ENCODE data around the gene METTL24.

The METTL24 gene

DNA sequence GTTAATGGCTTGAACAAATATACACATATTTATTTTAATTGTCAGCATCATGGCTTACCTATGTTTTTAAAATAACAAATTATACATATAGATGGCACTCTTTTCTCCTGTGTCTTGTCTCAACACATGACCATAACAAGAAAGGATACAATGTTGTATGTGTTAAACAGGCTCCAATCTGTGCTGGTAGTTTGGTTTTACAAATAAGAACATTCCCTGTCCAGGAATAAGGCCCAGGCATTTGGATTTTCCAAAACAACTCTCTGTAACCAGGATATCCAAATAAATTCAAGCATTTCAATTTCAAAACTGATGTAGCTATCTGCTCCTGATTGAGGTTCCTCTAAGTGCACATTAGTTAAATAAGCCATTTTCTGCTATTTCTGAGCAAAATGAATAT, 17.1 kb downstream of the METTL24 start:
- DNase-seq (ENCODE audit: low read depth in 1 of 2, low spot score in 1 of 2): no peak
- no peak for TF ChIP-seq JUND (IDR thresholded peaks at IDR 0.05; ENCODE audit: low read depth)
- in situ Hi-C loops (cut with HindIII; ENCODE audit: low pct_unique_long_range_greater_than_20kb, low sequenced_read_pairs): no loop called here

DNA sequence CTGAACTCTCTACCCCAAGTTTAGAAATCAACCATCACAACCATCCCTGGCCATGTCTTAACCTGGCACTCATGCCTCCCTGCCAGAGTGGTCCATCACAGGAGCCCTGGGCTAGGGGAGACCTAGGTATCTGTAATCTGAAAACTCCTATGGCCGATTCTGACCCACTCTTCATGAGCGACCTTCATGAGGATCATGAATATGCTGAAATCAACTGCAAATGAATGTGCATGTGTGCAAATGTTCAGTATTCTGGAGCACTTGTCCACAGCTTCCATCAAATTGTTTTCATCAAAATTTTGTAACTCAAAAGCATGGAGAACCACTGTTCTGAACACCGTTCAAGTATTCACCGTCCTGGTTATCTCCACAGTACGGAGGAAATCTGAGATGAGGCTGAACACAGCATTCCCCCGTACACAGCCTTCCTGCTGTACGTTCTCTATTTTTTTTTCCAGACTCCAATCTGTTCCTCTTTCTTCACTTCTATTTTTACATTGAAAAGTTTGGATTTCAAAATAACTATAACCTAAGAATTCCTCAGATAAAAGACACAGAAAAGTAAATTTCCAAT, 17.7 kb downstream of the METTL24 start:
- no peak for DNase-seq (ENCODE audit: low read depth in 1 of 2, low spot score in 1 of 2)
- no peak for TF ChIP-seq JUND (IDR thresholded peaks at IDR 0.05; ENCODE audit: low read depth)
- in situ Hi-C loops (cut with HindIII; ENCODE audit: low pct_unique_long_range_greater_than_20kb, low sequenced_read_pairs): no loop called here

DNA sequence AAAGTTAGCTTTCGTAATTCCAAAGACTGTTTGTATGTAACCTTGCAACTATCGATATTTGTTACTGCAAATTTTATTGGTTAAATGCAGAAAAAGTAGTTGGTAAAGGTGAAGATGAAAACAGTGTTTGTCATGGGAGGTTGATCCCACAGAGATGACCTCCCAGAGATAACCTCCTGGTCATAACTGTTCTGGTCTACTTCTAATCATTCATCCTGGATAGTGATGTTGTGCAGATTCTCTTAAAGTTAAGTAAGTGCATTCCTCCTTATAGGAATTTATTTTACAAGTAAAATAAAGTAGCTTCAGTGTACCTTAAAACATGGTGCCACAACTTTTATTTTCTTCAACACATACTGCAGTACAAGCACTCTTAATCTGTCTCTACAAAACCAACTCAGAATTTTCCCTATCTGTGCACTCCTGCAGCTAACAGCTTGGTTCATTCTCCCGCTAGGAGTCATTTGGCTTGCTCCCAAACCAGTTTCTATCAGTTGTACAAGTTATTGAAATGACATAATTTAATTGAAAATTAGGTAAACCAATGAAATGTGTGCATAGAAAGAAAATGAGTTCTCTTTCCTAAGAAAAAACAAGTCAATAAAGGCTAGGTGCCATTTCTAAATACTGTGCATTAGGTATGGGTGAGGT, 19.2 kb downstream of the METTL24 start:
- DNase-seq (ENCODE audit: low read depth in 1 of 2, low spot score in 1 of 2): no peak
- in situ Hi-C loops (cut with HindIII; ENCODE audit: low pct_unique_long_range_greater_than_20kb, low sequenced_read_pairs): no loop called here
- no peak for TF ChIP-seq JUND (IDR thresholded peaks at IDR 0.05; ENCODE audit: low read depth)

DNA sequence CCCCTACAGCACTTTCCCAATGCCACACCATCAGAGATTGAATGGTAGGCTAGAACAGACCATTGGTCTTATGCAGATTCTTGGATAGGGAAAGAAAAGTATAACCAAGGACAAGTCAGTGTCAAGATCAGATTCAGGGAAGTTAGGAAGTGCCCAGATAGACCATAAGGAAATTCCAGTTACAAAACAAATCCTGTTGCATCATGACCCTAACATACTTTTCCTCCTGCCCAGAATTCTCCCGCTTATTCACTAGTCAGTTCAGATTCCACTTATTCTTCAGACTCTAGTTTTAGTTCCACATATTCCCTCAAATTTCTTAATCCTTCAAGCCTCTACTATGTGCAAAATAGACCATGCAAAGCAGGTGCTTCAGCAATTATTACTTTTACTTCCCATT, 20.7 kb downstream of the METTL24 start:
- in situ Hi-C loops (cut with HindIII; ENCODE audit: low pct_unique_long_range_greater_than_20kb, low sequenced_read_pairs): no loop called here
- no peak for DNase-seq (ENCODE audit: low read depth in 1 of 2, low spot score in 1 of 2)
- no peak for TF ChIP-seq JUND (IDR thresholded peaks at IDR 0.05; ENCODE audit: low read depth)

DNA sequence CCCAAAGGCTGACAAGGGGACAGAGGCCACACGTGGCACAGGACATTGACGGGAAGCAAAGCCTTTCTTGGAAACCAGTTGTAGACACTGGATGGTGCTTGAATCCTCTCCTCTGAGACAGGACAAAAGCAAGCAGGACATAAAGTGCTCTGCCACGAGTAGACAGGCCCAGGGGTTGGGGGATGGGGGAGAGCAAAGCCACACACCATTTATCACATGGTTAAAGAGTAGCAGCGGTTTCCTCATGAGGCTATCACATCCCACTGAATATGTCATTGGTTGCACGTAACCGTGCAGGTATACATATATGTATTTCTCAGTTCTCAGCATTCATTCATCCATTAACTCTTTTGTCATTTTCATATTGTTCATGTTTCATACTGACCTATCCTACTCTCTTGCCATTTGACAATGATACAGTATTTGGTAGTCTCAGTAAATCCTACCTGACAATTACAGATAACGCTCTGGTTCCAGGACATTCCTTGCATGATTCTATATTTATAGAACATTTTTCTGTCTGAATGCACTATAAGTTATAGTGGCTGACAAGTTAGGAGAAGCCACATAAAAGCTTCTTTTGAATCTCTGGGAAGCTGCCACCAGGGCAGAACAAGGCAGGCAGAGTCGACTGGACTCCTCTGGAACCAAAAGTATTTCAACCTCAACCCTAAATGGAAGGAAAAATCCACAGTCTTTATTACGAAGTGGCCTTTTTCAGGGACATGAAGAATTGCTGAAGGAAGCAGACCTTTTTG, 23.5 kb downstream of the METTL24 start:
- in situ Hi-C loops (cut with HindIII; ENCODE audit: low pct_unique_long_range_greater_than_20kb, low sequenced_read_pairs): no loop called here
- TF ChIP-seq JUND (IDR thresholded peaks at IDR 0.05; ENCODE audit: low read depth): no peak
- DNase-seq (ENCODE audit: low read depth in 1 of 2, low spot score in 1 of 2): no peak

DNA sequence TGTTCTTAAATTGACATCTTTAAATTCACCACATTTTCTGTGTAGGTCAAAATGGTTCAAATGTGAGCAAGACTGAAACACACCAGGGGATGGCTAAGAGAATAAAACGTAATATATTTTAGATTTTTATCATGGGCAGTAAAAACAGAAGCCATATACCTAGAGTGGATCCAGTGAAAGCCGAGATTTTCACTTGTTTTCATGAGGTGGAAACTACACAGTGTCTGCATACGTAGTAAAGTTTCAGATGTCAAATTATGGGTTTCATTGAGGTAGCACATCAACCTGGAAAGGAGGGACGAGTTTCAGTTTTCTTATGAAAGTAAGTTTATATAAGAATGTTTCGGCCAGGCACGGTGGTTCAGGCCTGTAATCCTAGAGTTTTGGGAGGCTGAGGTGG, 25.9 kb downstream of the METTL24 start:
- DNase-seq (ENCODE audit: low read depth in 1 of 2, low spot score in 1 of 2): no peak
- in situ Hi-C loops (cut with HindIII; ENCODE audit: low pct_unique_long_range_greater_than_20kb, low sequenced_read_pairs): no loop called here
- no peak for TF ChIP-seq JUND (IDR thresholded peaks at IDR 0.05; ENCODE audit: low read depth)

DNA sequence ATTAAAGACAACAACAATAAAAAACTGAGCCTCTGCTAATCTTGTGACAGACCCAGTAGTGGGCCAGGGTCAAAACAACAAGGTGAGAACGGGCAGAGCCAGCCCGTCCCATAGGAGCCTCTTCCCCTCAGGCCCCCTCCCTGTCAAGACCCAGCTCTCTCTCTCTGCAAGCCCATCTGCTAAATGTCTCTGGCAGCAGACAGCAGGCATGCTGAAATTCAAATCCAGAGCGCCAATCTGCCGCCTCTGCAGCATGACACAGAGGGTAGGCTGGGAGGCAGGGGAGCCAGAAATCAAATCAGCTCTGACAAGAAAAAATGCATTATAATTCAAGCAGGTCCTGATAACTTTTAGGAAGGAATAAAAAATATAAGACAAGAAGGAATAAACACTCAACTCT, 26.3 kb downstream of the METTL24 start:
- no peak for TF ChIP-seq JUND (IDR thresholded peaks at IDR 0.05; ENCODE audit: low read depth)
- in situ Hi-C loops (cut with HindIII; ENCODE audit: low pct_unique_long_range_greater_than_20kb, low sequenced_read_pairs): no loop called here
- DNase-seq (ENCODE audit: low read depth in 1 of 2, low spot score in 1 of 2): no peak

DNA sequence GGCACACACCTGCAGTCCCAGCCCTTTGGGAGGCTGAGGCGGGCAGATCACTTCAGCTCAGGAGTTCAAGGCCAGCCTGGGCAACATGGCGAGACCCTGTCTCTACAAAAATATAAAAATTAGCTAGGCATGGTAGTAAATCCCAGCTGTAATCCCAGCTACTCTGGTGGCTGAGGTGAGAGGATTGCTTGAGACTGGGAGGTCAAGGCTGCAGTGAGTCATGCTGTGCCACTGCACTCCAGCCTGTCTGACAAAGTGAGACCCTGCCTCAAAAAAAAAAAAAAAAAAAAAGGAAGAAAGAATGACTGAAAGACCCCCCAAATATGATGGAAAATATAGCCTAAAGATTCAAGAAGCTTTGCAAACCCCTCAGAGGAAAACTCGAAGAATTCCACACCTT, 26.8 kb downstream of the METTL24 start:
- no peak for TF ChIP-seq JUND (IDR thresholded peaks at IDR 0.05; ENCODE audit: low read depth)
- no peak for DNase-seq (ENCODE audit: low read depth in 1 of 2, low spot score in 1 of 2)
- in situ Hi-C loops (cut with HindIII; ENCODE audit: low pct_unique_long_range_greater_than_20kb, low sequenced_read_pairs): no loop called here

DNA sequence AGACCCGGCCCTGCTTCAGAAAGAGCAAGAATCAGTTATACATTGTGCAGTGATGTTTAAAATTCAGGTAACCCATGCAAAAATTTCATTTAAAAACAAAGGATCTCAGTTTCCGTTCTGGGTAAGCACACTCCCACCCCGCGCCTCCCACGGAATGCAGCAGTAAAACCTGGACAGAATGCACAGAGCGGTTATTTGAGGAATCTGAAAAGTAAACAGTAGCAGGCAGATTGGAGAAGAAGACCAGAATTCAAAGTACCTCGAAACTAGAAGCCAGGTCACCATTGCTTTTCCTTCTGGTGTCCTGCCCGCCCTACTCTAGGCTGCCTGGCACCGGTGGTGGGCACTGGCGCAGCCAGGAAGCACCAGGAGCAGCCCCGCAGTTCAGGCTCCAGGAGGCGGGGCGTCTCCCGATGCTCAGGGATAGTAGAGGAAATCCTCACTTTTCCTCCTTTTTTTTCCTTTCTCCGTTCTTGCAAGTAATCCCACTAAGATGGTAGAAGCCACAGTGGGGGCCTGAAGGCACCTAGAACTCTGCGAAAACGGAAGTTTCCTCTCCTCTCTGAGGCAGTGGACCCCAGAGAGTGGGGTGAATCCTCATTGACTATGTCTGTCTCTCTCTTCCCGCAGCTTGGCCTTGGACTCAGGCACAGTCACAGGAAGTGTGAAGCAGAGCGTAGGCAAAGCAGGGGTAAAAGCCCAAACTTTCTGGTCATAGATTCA, 28.3 kb downstream of the METTL24 start:
- DNase-seq (ENCODE audit: low read depth in 1 of 2, low spot score in 1 of 2): peak; percentile 30 to 73
- no peak for TF ChIP-seq JUND (IDR thresholded peaks at IDR 0.05; ENCODE audit: low read depth)
- in situ Hi-C loops (cut with HindIII; ENCODE audit: low pct_unique_long_range_greater_than_20kb, low sequenced_read_pairs): no loop called here

DNA sequence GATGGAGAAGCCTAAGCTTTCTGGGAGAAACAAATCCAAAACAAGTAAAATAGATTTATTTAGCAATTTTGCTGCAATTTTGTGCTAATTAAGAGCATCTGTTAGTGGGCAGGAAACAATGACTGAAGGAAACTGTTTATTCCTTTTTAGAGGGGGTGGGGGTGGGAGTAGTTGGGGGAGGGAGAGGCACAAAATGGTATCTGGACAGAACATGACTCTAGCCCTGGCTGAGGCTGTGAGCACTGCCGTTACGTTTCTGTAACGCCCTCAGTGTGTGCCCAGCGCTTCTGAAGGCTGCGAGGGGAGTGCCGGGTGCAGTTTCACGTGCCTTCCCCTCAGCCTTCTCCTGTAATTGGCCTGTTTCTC, 28.8 kb downstream of the METTL24 start:
- in situ Hi-C loops (cut with HindIII; ENCODE audit: low pct_unique_long_range_greater_than_20kb, low sequenced_read_pairs): no loop called here
- DNase-seq (ENCODE audit: low read depth in 1 of 2, low spot score in 1 of 2): peak in 1 of 2 experiments; percentile 11
- no peak for TF ChIP-seq JUND (IDR thresholded peaks at IDR 0.05; ENCODE audit: low read depth)

DNA sequence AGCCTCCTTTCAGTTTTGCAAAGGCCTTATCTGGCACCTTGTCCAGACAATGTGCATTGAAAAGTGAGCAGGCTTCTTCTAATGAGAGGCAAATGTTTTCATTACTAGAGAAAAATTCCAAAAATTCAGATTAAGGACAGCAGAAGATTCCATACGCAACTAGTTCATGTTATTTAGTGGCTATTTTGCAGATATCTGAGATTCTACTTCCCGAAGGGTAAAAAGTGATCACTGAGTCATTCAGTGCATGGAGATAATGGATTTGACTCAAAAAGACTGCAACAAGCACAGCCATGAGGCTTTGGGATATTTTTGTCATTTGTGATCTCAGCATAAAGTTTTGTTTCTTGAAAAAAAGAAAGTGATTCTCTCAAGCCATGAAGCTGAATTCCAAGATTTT, 29.9 kb downstream of the METTL24 start:
- DNase-seq (ENCODE audit: low read depth in 1 of 2, low spot score in 1 of 2): no peak
- TF ChIP-seq JUND (IDR thresholded peaks at IDR 0.05; ENCODE audit: low read depth): no peak
- in situ Hi-C loops (cut with HindIII; ENCODE audit: low pct_unique_long_range_greater_than_20kb, low sequenced_read_pairs): no loop called here

DNA sequence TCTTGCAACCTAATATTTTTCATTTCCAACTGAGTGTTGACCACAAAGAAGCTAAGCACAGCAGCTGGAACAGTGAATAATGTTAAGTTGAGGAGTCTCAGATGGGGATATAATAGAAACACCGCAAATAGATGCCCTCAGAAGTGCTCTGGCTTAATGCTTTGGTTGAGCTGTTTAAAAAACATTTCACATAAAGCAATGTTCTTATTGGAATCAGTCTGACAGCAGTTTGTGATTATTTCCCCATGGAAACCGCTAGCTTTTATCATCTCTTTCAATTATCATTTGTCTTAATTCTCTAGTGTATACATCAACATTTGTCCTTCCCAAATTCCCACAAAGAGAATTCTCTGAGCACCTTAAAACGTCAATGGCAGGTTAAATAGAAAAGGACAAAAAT, 30.8 kb downstream of the METTL24 start:
- in situ Hi-C loops (cut with HindIII; ENCODE audit: low pct_unique_long_range_greater_than_20kb, low sequenced_read_pairs): no loop called here
- DNase-seq (ENCODE audit: low read depth in 1 of 2, low spot score in 1 of 2): no peak
- no peak for TF ChIP-seq JUND (IDR thresholded peaks at IDR 0.05; ENCODE audit: low read depth)

DNA sequence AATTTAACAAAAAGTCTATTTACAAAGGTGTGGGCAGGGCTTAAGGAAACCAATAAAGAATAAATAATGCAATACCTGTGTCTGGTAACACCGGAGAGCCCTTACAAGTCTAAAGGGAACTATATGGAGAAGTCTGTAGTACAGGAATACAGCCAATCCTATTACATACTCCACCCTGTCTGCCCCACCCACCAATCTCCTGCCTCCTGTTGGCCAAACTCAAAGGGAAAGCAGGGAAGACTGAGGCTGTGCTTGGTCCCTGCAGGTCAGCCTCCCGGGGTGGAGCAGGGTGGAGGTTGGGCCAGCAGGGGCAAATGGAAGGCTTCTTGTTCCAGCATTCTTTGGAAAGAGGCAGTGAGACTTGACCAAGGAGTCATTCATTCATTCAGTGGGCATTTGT, 31.5 kb downstream of the METTL24 start:
- in situ Hi-C loops (cut with HindIII; ENCODE audit: low pct_unique_long_range_greater_than_20kb, low sequenced_read_pairs): no loop called here
- TF ChIP-seq JUND (IDR thresholded peaks at IDR 0.05; ENCODE audit: low read depth): no peak
- DNase-seq (ENCODE audit: low read depth in 1 of 2, low spot score in 1 of 2): no peak

Data from T47D (cell line).